Mucosa of rectum (tissue), 2 donors: ENCODE data around the gene C17orf67.

ENCODE experiments used
- H3K27ac ChIP-seq, 2 donors: one replicate each; pipeline ENCODE4 v1.7.0; 2013; ENCODE audit warnings: inconsistent platforms in 2 of 2, low read depth in 2 of 2, low read length in 2 of 2
- H3K27me3 ChIP-seq, 2 donors: one replicate each; pipeline ENCODE4 v1.7.0; 2013; ENCODE audit warnings: low read length in 2 of 2; ENCODE audit not compliant: control insufficient read depth in 2 of 2, insufficient read depth in 2 of 2
- H3K36me3 ChIP-seq, 2 donors: one replicate each; pipeline ENCODE4 v1.7.0; 2013; ENCODE audit warnings: low read length in 2 of 2; ENCODE audit not compliant: control insufficient read depth in 2 of 2, insufficient read depth in 2 of 2
- H3K4me1 ChIP-seq, 2 donors: one replicate each; pipeline ENCODE4 v1.7.0; 2013; ENCODE audit warnings: low read length in 2 of 2, mild to moderate bottlenecking in 1 of 2; ENCODE audit not compliant: control insufficient read depth in 2 of 2, insufficient read depth in 2 of 2
- H3K4me3 ChIP-seq, 2 donors: one replicate each; pipeline ENCODE4 v1.7.0; 2013; ENCODE audit warnings: low read length in 2 of 2
- H3K9ac ChIP-seq, 2 donors: one replicate each; pipeline ENCODE4 v1.7.0; 2013; ENCODE audit warnings: low read length in 2 of 2, low read depth in 1 of 2, mild to moderate bottlenecking in 1 of 2
- H3K9me3 ChIP-seq, 2 donors: one replicate each; pipeline ENCODE4 v1.7.0; 2013; ENCODE audit warnings: low read length in 2 of 2; ENCODE audit not compliant: control insufficient read depth in 2 of 2
- donor health status: healthy.
- donor health status: Normal muscosa, but diverticular disease.

Gene C17orf67

DNA sequence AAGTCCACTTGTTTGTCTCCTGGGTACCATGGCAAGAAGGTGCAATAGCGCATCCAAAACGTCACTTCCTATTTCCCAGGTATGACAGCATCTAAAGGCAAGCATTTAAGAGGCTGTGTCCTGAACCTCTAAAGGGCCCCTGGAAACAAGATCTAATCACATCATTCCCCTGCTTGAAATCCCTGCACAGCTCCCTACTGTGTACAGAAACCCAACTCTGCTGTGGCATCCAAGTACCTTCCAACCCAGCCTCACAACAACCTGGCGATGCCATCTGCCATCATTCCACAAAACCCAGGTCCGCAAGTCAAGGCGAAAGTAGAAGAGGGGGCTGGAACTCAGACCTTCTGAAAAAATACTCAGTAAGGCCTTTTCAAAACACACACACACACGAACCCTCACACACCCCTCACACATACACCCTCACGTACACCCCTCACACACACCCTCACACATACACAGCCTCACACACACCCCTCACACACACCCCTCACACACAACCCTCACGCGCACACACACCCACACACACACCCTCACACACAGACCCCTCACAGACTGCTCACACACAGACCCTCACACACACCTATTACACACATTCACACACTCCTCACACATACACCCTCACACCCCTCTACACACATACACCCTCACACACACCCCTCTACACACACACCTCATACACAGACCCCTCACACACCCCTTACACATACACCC, 24.5 kb downstream of the C17orf67 start:
- H3K9ac ChIP-seq: no peak overlapping the region
- peaks cover 0 to 3% of the 10 kb centered on the region in 2 donors for H3K4me1 ChIP-seq
- no peaks in the 10 kb centered on the region for H3K36me3 ChIP-seq
- H3K9me3 ChIP-seq: no peaks in the 10 kb centered on the region
- no peak overlapping the region for H3K4me3 ChIP-seq
- no peak overlapping the region for H3K27ac ChIP-seq
- no peaks in the 10 kb centered on the region for H3K27me3 ChIP-seq

DNA sequence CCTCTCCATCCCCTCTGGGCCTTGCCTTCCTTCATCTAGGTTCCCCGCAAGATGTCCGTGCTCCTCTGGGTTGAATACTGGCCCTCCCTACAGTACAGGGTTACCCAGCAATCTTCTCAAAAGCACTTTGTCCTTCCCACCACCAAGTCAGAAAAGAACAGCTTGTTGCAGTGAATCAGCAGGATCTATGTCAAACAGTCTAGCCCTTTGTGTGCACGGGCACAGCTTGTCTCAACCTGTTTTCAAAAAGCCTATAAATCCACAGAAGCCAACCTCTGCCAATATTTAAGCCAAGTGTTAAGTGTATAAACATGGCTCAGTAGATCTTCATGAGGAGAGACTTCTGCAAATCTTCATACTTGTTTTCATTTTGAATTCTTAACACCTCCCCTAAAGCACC, 25.2 kb downstream of the C17orf67 start:
- no peak overlapping the region for H3K9ac ChIP-seq
- no peaks in the 10 kb centered on the region for H3K27me3 ChIP-seq
- no peak overlapping the region for H3K27ac ChIP-seq
- H3K9me3 ChIP-seq: no peaks in the 10 kb centered on the region
- peaks cover 0 to 3% of the 10 kb centered on the region in 2 donors for H3K4me1 ChIP-seq
- no peak overlapping the region for H3K4me3 ChIP-seq
- H3K36me3 ChIP-seq: no peaks in the 10 kb centered on the region

DNA sequence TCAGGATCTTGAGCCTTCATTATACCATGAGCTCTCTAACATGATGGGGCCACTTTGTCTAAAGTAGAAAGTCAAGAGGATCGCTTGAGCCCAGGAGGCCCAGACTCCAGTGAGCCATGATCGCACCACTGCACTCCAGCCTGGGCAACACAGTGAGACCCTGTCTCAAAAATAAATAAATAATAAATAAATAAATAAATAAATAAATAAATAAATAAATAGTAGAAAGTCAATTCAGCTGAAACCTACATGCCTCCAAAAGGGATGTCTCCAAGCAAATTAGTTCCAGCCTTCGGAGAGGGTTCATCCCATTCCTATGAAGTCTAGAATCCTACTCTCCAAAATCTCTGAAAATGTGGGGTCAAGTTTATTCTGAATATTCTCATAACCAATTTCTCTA, 26.0 kb downstream of the C17orf67 start:
- Histone ChIP-seq H3K27ac (no peak overlapping the region), H3K9me3 (no peaks in the 10 kb centered on the region), H3K4me1 (peaks cover 0 to 3% of the 10 kb centered on the region in 2 donors)

DNA sequence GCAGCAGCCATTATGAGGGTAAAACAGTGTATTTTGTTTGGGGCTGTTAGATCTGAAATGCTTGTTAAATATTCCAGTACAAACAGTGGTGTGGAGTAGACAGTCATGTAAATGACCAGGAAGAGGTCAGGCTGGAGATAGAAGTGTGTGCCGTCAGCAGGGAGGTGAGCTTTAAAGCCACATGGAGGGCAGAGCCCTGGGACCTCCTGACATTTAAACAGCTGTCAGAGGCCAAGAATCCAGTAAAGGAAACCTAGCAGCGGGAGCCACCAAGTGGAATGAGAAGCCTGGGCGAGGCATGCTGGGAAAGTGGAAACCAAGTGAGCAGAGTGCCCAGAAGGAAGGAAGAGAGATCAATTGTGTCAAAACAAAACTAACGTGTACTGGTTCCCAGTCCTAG, 26.8 kb downstream of the C17orf67 start:
- H3K4me3 ChIP-seq: no peak overlapping the region
- H3K27me3 ChIP-seq: no peaks in the 10 kb centered on the region
- H3K27ac ChIP-seq: no peak overlapping the region
- no peaks in the 10 kb centered on the region for H3K36me3 ChIP-seq
- H3K4me1 ChIP-seq: peaks cover 0 to 3% of the 10 kb centered on the region in 2 donors
- H3K9ac ChIP-seq: no peak overlapping the region
- no peaks in the 10 kb centered on the region for H3K9me3 ChIP-seq

More for the DNA sequence above, 26.0 kb downstream of the C17orf67 start:
- no peaks in the 10 kb centered on the region for H3K27me3 ChIP-seq
- no peak overlapping the region for H3K9ac ChIP-seq
- H3K4me3 ChIP-seq: no peak overlapping the region
- H3K36me3 ChIP-seq: no peaks in the 10 kb centered on the region

DNA sequence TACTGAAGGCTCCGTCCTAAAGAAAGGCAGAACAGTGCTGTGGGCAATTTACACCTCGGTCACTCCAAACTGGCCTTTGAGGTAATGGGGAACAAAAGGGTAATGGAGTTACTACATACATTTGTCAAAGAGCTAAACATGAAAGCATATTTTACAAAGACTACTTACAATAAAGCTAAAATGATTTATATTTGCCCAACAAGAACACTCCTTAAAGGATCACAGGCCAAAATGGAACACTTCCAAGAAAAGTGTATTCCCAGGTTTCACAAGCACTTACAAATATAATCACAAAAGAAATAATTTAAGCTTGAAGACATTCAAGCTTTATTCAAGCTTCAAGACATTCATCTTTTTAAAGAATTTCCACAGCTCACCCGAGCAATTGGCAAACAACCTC, 29.3 kb downstream of the C17orf67 start:
- Histone ChIP-seq H3K9ac (no peak overlapping the region), H3K27me3 (no peaks in the 10 kb centered on the region), H3K27ac (no peak overlapping the region), H3K9me3 (no peaks in the 10 kb centered on the region), H3K4me3 (no peak overlapping the region), H3K36me3 (no peaks in the 10 kb centered on the region), H3K4me1 (peaks cover 0 to 3% of the 10 kb centered on the region in 2 donors)

DNA sequence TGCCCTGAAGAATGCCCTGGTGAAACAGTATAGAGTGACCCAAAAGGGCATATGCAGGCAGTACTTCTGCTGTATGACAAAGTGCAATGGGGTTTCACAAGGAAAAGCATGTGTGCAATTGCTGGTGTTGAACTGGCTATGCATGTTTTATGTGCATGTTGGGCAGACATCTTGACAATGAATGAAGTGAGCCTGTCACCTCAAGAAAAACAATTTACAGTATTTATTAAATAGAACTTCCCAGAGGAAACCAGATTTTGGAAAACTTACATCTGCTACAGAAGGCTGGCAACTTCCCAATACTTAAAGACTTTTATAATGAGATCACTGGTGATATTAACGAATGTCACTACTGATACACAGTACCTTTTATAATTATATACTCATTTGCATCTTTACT, 30.6 kb downstream of the C17orf67 start:
- Histone ChIP-seq H3K9ac (no peak overlapping the region), H3K4me3 (no peak overlapping the region), H3K27ac (no peak overlapping the region), H3K9me3 (no peaks in the 10 kb centered on the region), H3K36me3 (no peaks in the 10 kb centered on the region), H3K4me1 (no peaks in the 10 kb centered on the region), H3K27me3 (no peaks in the 10 kb centered on the region)

DNA sequence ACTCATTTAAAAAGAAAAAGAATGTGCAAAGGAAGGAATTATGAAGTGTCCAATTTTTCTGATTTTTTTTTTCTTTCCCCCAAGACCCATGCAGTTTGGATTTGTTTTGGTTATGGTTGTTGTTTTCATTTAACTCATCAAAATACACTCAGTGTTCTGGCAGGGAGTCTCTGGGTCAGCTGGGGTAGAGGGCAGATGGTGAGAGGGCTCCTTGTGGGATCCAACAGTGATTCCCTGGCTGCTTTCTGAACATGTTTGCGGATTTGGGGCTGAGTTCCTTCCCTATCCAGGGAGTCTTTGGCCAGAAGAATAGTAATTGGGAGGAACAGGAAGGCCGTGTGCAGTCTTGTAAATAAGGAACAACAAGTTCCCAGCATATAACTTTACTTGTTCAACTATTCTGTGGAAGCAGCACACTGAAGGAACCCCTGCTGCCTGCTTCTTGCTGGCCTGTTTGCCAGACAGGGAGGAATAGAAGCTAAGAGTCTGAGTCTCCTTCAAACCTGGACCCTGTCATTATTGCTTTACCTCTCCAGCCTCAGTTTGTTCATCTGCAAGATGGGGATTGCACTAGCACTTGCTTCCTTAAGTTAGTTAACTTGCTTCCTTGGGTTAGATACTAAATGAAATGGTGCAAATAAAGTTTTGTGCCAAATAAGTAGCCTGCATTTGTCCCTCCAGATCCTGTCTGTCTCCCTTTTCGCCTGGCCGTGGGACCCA, 32.1 kb downstream of the C17orf67 start:
- Histone ChIP-seq H3K4me3 (no peak overlapping the region), H3K27ac (no peak overlapping the region), H3K9ac (no peak overlapping the region), H3K27me3 (no peaks in the 10 kb centered on the region), H3K4me1 (no peaks in the 10 kb centered on the region), H3K36me3 (no peaks in the 10 kb centered on the region), H3K9me3 (no peaks in the 10 kb centered on the region)

DNA sequence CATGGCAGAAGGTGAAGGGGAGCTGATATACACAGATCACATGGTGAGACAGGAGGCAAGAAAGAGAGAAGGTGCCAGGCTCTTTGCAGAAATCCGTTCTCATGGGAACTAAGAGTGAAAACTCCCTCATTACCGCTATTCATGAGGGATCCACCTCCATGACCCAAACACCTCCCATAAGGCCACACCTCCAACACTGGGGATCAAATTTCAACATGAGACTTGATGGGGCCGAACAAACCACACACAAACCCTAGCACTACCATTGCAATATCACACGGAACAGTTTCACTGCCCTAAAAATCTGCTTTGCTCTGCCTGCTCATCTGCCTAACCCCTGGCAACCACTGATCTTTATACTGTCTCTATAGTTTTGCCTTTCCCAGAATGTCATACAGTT, 34.8 kb downstream of the C17orf67 start:
- no peaks in the 10 kb centered on the region for H3K4me1 ChIP-seq
- H3K27ac ChIP-seq: no peak overlapping the region
- no peak overlapping the region for H3K4me3 ChIP-seq
- no peaks in the 10 kb centered on the region for H3K9me3 ChIP-seq
- H3K27me3 ChIP-seq: no peaks in the 10 kb centered on the region
- no peak overlapping the region for H3K9ac ChIP-seq
- H3K36me3 ChIP-seq: no peaks in the 10 kb centered on the region

DNA sequence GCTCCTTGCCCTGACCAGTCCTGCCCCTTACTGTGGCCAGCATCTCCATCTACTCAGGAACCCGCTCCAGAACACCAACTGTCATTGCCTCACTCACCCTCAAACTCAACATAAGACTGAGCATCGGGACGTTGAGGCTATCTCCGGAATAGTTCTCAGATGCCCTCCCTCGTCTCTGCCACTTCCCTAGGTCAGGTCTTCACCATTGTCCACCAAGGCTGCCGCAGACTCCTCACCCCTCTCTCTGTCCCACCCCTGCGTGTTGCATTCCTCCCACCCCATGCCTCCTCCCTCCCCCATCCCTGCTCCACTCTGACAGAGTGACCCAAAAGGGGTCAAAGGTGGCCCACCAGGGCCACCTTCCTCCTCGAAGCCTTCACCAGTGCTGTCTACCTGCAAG, 37.2 kb downstream of the C17orf67 start:
- Histone ChIP-seq H3K9me3 (no peaks in the 10 kb centered on the region), H3K9ac (no peak overlapping the region), H3K4me1 (no peaks in the 10 kb centered on the region), H3K27me3 (no peaks in the 10 kb centered on the region), H3K4me3 (no peak overlapping the region), H3K27ac (no peak overlapping the region), H3K36me3 (no peaks in the 10 kb centered on the region)

DNA sequence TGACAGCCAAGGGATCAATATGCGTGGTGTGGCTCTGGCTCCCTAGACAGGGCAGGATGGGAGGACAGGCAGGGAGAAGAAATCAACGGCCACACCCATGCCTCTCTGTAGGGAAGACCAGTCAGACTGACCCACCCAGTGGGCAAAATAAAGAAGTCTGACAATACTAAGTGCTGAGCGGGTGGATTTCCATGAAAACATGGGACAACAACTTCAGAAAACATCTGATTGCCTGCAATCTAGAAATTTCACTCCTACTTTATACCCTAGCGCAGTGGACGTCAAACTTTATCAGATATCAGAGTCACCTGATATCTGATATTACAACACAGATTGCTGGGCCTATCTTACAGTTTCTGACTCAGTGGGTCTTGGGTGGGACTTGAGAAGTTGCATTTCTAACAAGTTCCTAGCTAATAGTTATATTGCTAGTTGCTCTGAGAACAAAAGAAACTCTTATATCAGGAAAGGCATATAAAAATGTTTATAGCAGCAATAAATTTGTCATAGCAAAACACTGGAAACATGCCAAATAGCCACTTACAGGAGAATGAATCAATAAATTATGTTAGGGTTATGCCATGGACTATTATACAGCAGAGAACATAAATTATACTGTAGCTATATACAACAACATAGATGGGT, 38.4 kb downstream of the C17orf67 start:
- Histone ChIP-seq H3K4me1 (no peaks in the 10 kb centered on the region), H3K36me3 (no peaks in the 10 kb centered on the region), H3K9ac (no peak overlapping the region), H3K9me3 (no peaks in the 10 kb centered on the region), H3K4me3 (no peak overlapping the region), H3K27me3 (no peaks in the 10 kb centered on the region), H3K27ac (no peak overlapping the region)
